Measurements from ENCODE around the gene TMEM114.

The TMEM114 gene

GRCh38 chr16:8568231-8568617 is 22.1 kb downstream of the TMEM114 start:
- DNase-seq (ENCODE audit: low read depth in 1 of 2, low spot score in 1 of 2): no peak
- H3K4me3 ChIP-seq (replicated peaks; ENCODE audit: insufficient read depth, low read length): no peak overlapping the region
- H3K27ac ChIP-seq (replicated peaks): no peak overlapping the region
- no peaks in the 10 kb centered on the region for H3K27me3 ChIP-seq (ENCODE audit: insufficient read depth, poor library complexity, severe bottlenecking)
- TF ChIP-seq GABPA (IDR thresholded peaks at IDR 0.05; ENCODE audit: low read depth): no peak
- TF ChIP-seq CTCF (IDR thresholded peaks at IDR 0.05; ENCODE audit: insufficient read depth, low read length): no peak
- no peak for TF ChIP-seq REST (IDR thresholded peaks at IDR 0.05; ENCODE audit: insufficient replicate concordance, low read depth)
- no peak for TF ChIP-seq POLR2AphosphoS5 (IDR thresholded peaks at IDR 0.05; ENCODE audit: low read depth)
- TF ChIP-seq SPI1 (IDR thresholded peaks at IDR 0.05; ENCODE audit: borderline replicate concordance, low read depth): no peak

- no peak for TF ChIP-seq GABPA (IDR thresholded peaks at IDR 0.05; ENCODE audit: low read depth)
- no peak for TF ChIP-seq POLR2AphosphoS5 (IDR thresholded peaks at IDR 0.05; ENCODE audit: low read depth)
- no peak for TF ChIP-seq REST (IDR thresholded peaks at IDR 0.05; ENCODE audit: insufficient replicate concordance, low read depth)
- TF ChIP-seq CTCF (IDR thresholded peaks at IDR 0.05; ENCODE audit: insufficient read depth, low read length): peak; percentile 92
- no peak overlapping the region for H3K4me3 ChIP-seq (replicated peaks; ENCODE audit: insufficient read depth, low read length)
- H3K27ac ChIP-seq (replicated peaks): no peak overlapping the region
- DNase-seq (ENCODE audit: low read depth in 1 of 2, low spot score in 1 of 2): peak; percentile 77 to 91
- no peaks in the 10 kb centered on the region for H3K27me3 ChIP-seq (ENCODE audit: insufficient read depth, poor library complexity, severe bottlenecking)
Measured at GRCh38 chr16:8567355-8568230, 22.7 kb downstream of the TMEM114 start.

GRCh38 chr16:8565498-8565897 is 24.8 kb downstream of the TMEM114 start:
- TF ChIP-seq GABPA (IDR thresholded peaks at IDR 0.05; ENCODE audit: low read depth) (no peak), REST (IDR thresholded peaks at IDR 0.05; ENCODE audit: insufficient replicate concordance, low read depth) (no peak), CTCF (IDR thresholded peaks at IDR 0.05; ENCODE audit: insufficient read depth, low read length) (no peak), SPI1 (IDR thresholded peaks at IDR 0.05; ENCODE audit: borderline replicate concordance, low read depth) (no peak), POLR2AphosphoS5 (IDR thresholded peaks at IDR 0.05; ENCODE audit: low read depth) (no peak)
- Histone ChIP-seq H3K27me3 (ENCODE audit: insufficient read depth, poor library complexity, severe bottlenecking) (no peaks in the 10 kb centered on the region), H3K4me3 (replicated peaks; ENCODE audit: insufficient read depth, low read length) (no peak overlapping the region), H3K27ac (replicated peaks) (no peak overlapping the region)
- no peak for DNase-seq (ENCODE audit: low read depth in 1 of 2, low spot score in 1 of 2)
